ENCODE results near the gene ILF3. TPM values are rescaled to one million over a fixed set of nuclear protein-coding genes. Genes with fewer than 3 reads are reported as not detected.

ILF3 gene
- total and polyA plus RNA-seq, 10 of the 15 experiments (the other 5 are each of a cell fraction or from before 2014, with no cell fraction given): 28.1 to 383 (median 176) TPM

DNA sequence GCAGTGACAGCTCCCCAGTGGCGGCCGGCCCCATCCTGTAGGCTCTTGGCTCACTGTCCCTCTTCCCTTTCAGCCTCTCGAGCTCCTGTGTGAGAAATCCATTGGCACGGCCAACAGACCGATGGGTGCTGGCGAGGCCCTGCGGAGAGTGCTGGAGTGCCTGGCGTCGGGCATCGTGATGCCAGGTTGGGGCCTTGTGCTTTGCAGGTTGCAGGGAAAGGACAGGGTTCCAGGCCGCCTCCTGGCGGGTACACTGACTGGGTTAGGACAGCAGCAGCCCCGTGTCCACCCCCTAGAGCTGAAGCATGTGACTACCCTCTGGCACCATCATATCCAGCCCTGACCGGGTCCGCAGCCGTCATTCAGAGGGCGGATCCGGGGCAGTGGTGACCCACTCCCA is 25.6 kb downstream of the ILF3 start:
- intact Hi-C loops (cut with micrococcal nuclease; ENCODE audit: unreplicated experiment): no loop called here
- ChIA-PET SMC1A (ENCODE audit: uncharacterized antibody, unreplicated experiment) (no interaction called here), POLR2A (interaction anchor here (0.5 kb wide), 2 partner anchors 40 to 289 kb away, joined by 4 to 8 read pairs; no protein-coding TSS in a partner anchor), RAD21 (ENCODE audit: unreplicated experiment) (no interaction called here), CTCF (interaction anchor here (1.2 kb wide), 1 partner anchor 99 kb away, joined by 4 read pairs; no protein-coding TSS in a partner anchor)
- peaks cover 2% of the 10 kb centered on the region; the same call in 1 of the 2 replicates for H4K20me1 ChIP-seq (ENCODE audit: control insufficient read depth, insufficient read depth)
- 0 out of 2 replicates have a peak, but pooled peaks have one; percentile 36 for TF ChIP-seq POLR2A (IDR thresholded peaks at IDR 0.05; ENCODE audit: low read depth, low read length)
- TF ChIP-seq, protein P1, sequence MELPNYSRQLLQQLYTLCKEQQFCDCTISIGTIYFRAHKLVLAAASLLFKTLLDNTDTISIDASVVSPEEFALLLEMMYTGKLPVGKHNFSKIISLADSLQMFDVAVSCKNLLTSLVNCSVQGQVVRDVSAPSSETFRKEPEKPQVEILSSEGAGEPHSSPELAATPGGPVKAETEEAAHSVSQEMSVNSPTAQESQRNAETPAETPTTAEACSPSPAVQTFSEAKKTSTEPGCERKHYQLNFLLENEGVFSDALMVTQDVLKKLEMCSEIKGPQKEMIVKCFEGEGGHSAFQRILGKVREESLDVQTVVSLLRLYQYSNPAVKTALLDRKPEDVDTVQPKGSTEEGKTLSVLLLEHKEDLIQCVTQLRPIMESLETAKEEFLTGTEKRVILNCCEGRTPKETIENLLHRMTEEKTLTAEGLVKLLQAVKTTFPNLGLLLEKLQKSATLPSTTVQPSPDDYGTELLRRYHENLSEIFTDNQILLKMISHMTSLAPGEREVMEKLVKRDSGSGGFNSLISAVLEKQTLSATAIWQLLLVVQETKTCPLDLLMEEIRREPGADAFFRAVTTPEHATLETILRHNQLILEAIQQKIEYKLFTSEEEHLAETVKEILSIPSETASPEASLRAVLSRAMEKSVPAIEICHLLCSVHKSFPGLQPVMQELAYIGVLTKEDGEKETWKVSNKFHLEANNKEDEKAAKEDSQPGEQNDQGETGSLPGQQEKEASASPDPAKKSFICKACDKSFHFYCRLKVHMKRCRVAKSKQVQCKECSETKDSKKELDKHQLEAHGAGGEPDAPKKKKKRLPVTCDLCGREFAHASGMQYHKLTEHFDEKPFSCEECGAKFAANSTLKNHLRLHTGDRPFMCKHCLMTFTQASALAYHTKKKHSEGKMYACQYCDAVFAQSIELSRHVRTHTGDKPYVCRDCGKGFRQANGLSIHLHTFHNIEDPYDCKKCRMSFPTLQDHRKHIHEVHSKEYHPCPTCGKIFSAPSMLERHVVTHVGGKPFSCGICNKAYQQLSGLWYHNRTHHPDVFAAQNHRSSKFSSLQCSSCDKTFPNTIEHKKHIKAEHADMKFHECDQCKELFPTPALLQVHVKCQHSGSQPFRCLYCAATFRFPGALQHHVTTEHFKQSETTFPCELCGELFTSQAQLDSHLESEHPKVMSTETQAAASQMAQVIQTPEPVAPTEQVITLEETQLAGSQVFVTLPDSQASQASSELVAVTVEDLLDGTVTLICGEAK (IDR thresholded peaks at IDR 0.05; ENCODE audit: borderline replicate concordance): no peak
- TF ChIP-seq, protein P2, sequence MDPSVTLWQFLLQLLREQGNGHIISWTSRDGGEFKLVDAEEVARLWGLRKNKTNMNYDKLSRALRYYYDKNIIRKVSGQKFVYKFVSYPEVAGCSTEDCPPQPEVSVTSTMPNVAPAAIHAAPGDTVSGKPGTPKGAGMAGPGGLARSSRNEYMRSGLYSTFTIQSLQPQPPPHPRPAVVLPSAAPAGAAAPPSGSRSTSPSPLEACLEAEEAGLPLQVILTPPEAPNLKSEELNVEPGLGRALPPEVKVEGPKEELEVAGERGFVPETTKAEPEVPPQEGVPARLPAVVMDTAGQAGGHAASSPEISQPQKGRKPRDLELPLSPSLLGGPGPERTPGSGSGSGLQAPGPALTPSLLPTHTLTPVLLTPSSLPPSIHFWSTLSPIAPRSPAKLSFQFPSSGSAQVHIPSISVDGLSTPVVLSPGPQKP (IDR thresholded peaks at IDR 0.05; ENCODE audit: low read depth, low read length): no peak
- no peak for TF ChIP-seq HDGF (IDR thresholded peaks at IDR 0.05)
- no peak overlapping the region for H3K4me2 ChIP-seq (ENCODE audit: control insufficient read depth, insufficient read depth)
- no peaks in the 10 kb centered on the region for H3K79me2 ChIP-seq (ENCODE audit: control insufficient read depth, insufficient read depth, low read length)
- H3K27me3 ChIP-seq (replicated peaks in 1 of 2; ENCODE audit: control insufficient read depth in 2 of 2, insufficient read depth in 2 of 2, low read length in 1 of 2): no peaks in the 10 kb centered on the region
- FAIRE-seq: no peak
- no peak overlapping the region for H3K4me3 ChIP-seq
- no peak overlapping the region for H3K27ac ChIP-seq (ENCODE audit: control insufficient read depth, insufficient read depth)
- in situ Hi-C loops (cut with MboI): no loop called here
- ATAC-seq: no peak
- 99% methylated on average over 18 of the region's 18 CpGs for WGBS (ENCODE audit: insufficient coverage, insufficient replicate concordance, low lambda C conversion rate, missing lambda C conversion rate)
- H3K9ac ChIP-seq (ENCODE audit: control insufficient read depth, insufficient read depth, low read length): no peak overlapping the region
- H3K4me1 ChIP-seq (ENCODE audit: control insufficient read depth, insufficient read depth, low read length): no peaks in the 10 kb centered on the region
- H3K36me3 ChIP-seq (ENCODE audit: control insufficient read depth in 2 of 2, insufficient read depth in 2 of 2, low read length in 1 of 2): peaks cover 68 to 70% of the 10 kb centered on the region in 2 experiments
- H3K9me3 ChIP-seq (replicated peaks; ENCODE audit: control insufficient read depth, insufficient read depth, low read length): no peaks in the 10 kb centered on the region
- no peak for DNase-seq (ENCODE audit: low read depth, low spot score)
- BruUV-seq (replicated peaks): no TSS peak
- H2AFZ ChIP-seq (ENCODE audit: control insufficient read depth, low read depth, low read length): no peak overlapping the region
